Activated naive CD8-positive, alpha-beta T cell treated with anti-CD3 and anti-CD28 coated beads for 36 hours (primary cell): ENCODE data around the gene VASN. TPM values are rescaled to one million over a fixed set of nuclear protein-coding genes. Genes with fewer than 3 reads are reported as not detected.
A peak's percentile ranks its signal among the peaks of the same experiment; 100 is the strongest.
"Not testable (repeated sequence)": the region's sequence is repeated elsewhere in the genome, so short reads cannot be mapped to it uniquely, and the experiment has no call there.

Source experiments
- DNase-seq: peaks from one replicate; pipeline ENCODE4 v3.0.0; 2021
- H3K27ac Mint-ChIP-seq: one replicate; pipeline ENCODE4 v1.8.0; 2022; ENCODE audit warnings: mild to moderate bottlenecking, moderate library complexity, mixed read lengths
- H3K27me3 Mint-ChIP-seq: one replicate; pipeline ENCODE4 v1.8.0; 2022; ENCODE audit warnings: mild to moderate bottlenecking, mixed read lengths
- H3K36me3 Mint-ChIP-seq: one replicate; pipeline ENCODE4 v1.8.0; 2021; ENCODE audit warnings: mild to moderate bottlenecking, mixed read lengths
- H3K4me1 Mint-ChIP-seq: one replicate; pipeline ENCODE4 v1.8.0; 2021; ENCODE audit warnings: mixed read lengths
- H3K4me3 Mint-ChIP-seq: one replicate; pipeline ENCODE4 v1.8.0; 2022; ENCODE audit warnings: mild to moderate bottlenecking, moderate library complexity, mixed read lengths
- H3K9me3 Mint-ChIP-seq: one replicate; pipeline ENCODE4 v1.8.0; 2022; ENCODE audit warnings: mixed read lengths
- total RNA-seq, 2 experiments: library from RNA; stranded (reverse); gene quantifications; one replicate each; pipeline ENCODE4 v1.2.3, GENCODE V29; 2021

The VASN gene
- total RNA-seq, 2 experiments from 2014 or later, result 0.08 TPM; not detected in 1

DNA sequence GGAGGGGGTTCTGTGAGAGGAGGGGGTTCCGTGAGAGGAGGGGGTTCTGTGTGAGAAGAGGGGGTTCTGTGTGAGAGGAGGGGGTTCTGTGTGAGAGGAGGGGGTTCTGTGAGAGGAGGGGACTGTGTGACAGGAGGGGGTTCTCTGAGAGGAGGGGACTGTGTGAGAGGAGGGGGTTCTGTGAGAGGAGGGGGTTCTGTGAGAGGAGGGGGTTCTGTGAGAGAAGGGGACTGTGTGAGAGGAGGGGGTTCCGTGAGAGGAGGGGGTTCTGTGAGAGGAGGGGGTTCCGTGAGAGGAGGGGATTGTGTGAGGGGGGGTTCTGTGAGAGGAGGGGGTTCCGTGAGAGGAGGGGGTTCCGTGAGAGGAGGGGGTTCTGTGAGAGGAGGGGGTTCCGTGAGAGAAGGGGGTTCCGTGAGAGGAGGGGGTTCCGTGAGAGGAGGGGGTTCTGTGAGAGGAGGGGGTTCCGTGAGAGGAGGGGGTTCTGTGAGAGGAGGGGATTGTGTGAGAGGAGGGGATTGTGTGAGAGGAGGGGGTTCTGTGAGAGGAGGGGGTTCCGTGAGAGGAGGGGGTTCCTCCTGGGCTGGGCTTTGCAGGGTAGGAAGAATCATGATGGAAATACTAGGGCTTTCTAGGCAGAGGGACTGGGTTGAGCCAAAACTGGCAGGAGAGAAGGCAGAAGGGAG is 27.2 kb upstream of the VASN start:
- not testable (repeated sequence) for H3K4me3 Mint-ChIP-seq, DNase-seq, H3K27me3 Mint-ChIP-seq, H3K36me3 Mint-ChIP-seq, H3K9me3 Mint-ChIP-seq
- Mint-ChIP-seq H3K4me1 (peaks cover 17% of the 10 kb centered on the region), H3K27ac (peak overlapping the region; percentile 47)

DNA sequence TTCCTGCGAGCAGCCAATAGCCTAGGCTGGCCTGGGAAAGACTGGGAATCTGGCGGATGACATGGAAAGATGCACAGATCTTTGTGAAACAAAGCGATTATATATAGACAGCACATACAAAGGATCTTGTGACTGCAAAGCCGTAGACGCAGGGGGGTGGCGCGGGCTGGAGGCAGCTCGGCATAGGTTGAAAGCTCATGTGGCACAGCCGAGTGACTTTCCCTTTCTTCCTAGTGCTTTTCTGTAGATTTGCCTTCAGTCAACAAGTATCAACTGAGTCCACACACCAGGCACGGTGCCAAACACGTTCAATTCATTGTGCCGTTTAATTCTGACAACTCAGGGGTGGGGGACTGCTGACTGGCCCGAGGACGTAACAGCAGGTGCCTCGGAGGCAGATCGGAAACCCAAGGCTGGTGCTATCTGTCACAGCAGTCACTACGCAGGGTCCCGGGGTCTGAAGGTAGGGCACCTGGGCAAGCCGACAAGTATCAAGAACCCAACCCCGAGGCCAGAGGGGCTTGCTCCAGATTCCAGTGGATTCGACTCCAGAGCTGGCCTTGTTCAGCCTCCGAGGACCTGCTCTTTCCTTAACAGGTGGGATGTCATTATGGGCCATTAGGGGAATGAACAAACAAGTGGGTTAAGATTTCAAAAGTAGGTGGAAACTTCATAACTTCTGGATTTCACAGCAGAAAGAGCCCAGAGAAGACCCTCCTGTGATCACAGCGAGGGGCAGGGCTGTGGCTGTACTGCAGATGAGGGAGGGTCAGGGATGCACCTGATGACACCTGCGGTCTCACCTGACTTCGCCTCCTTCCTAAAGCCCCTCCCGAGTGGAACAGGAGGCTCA is 26.4 kb upstream of the VASN start:
- Mint-ChIP-seq H3K9me3 (no peaks in the 10 kb centered on the region), H3K27ac (peak overlapping the region; percentile 47), H3K27me3 (no peaks in the 10 kb centered on the region), H3K36me3 (peaks cover 9% of the 10 kb centered on the region), H3K4me3 (no peak overlapping the region), H3K4me1 (peaks cover 20% of the 10 kb centered on the region)
- no peak for DNase-seq

DNA sequence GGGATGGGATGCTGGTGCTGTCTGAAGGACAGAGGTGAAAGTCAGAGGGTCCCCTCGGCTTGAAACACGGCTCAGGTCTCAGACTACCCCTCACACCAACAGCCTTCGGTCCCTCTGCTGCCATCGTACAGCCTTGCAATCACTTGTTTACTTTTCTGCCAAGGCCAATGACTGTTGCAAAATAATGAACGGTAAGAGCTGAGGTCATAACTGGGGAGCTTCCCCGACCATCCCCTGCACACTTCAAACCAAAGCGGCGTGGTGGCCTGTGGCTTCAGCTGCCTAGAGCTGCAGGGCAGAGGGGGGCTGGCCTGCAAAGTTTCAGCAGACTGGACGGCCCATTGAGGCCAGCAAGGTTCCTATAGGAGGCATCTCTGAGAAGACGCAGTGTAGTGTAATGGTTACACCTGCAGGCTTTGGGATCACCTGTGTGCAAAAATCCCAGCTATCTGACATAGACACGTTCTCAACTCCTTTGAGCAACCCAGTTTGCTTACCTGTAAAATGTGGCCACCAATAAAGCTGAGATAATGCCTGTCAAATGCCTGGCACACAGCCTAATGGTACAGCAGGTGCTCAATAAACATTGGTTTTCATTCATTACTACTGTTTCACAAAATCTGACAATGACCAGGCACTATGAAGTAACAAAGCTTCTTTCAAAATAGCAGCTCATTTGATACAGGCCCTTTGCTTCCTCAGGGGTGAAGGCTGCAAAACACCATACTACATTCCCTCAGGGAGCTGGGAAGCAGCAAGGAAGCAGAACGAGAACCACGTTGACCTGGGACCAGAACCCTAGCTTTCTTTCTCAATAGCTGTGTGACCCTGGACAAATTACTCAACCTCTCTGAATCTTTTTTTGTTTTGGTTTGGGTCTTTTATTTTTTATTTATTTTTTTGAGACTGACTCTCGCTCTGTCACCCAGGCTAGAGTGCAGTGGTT is 25.5 kb upstream of the VASN start:
- H3K36me3 Mint-ChIP-seq, result peaks cover 15% of the 10 kb centered on the region
- peaks cover 19% of the 10 kb centered on the region for H3K4me1 Mint-ChIP-seq
- H3K9me3 Mint-ChIP-seq, result no peaks in the 10 kb centered on the region
- DNase-seq, result no peak
- no peak overlapping the region for H3K4me3 Mint-ChIP-seq
- H3K27ac Mint-ChIP-seq, result peak overlapping the region; percentile 29
- no peaks in the 10 kb centered on the region for H3K27me3 Mint-ChIP-seq

DNA sequence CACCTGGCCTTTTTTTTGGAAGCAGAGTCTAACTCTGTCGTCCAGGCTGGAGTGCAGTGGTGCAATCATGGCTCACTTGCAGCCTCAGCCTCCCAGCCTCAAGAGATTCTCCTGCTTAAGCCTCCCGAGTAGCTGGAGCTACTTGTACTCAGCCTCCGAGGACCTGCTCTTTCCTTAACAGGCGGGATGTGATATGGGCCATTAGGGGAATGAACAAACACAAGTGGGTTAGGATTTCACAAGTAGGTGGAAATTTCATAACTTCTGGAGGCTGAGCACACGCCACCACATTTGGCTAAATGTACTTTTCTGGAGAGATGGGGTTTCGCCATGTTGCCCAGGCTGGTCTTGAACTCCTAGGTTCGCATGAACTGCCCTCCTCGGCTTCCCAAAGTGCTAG is 24.6 kb upstream of the VASN start:
- no peak overlapping the region for H3K27ac Mint-ChIP-seq
- H3K9me3 Mint-ChIP-seq, result no peaks in the 10 kb centered on the region
- no peak for DNase-seq
- H3K36me3 Mint-ChIP-seq, result peaks cover 16% of the 10 kb centered on the region
- no peak overlapping the region for H3K4me3 Mint-ChIP-seq
- no peaks in the 10 kb centered on the region for H3K27me3 Mint-ChIP-seq
- H3K4me1 Mint-ChIP-seq, result peaks cover 23% of the 10 kb centered on the region

DNA sequence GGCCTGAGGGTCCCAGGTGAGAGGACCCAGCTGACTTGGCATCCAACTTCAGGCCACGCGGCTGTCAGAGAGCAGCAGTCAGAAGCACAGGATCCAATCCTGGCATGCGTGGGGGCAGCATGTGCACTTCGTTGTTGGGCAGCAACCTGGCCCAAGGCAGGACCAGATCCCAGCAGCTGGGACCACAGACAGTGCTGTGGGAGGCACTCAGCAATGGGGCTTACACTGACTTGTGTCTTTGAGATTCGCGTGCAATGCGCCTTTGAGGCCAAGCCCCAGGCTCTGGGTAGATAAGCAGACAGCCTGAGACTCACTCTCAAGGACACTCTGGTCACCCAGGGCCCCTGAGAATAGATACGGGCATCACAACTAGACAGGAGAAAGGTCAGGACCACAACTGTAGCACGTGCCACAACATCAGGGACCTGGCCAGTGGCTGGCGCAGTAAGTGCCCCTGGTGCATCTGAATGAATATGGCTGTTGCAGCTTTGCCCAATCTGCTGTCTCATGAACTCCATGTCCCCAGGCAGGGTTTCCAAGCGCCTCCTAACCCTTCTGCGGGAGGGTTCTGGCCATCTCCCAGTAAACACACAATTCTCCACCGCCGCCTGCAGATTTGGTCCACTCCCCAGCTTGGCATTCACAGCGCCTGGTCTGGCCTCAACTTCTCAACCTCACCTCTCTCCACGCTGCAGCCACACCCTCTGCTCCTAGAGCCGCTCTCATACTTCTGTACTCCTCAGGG is 23.7 kb upstream of the VASN start:
- peaks cover 16% of the 10 kb centered on the region for H3K36me3 Mint-ChIP-seq
- H3K9me3 Mint-ChIP-seq, result no peaks in the 10 kb centered on the region
- H3K27ac Mint-ChIP-seq, result peak overlapping the region; percentile 57
- DNase-seq, result no peak
- H3K4me1 Mint-ChIP-seq, result peaks cover 23% of the 10 kb centered on the region
- peak overlapping the region; percentile 3 for H3K4me3 Mint-ChIP-seq
- H3K27me3 Mint-ChIP-seq, result no peaks in the 10 kb centered on the region

DNA sequence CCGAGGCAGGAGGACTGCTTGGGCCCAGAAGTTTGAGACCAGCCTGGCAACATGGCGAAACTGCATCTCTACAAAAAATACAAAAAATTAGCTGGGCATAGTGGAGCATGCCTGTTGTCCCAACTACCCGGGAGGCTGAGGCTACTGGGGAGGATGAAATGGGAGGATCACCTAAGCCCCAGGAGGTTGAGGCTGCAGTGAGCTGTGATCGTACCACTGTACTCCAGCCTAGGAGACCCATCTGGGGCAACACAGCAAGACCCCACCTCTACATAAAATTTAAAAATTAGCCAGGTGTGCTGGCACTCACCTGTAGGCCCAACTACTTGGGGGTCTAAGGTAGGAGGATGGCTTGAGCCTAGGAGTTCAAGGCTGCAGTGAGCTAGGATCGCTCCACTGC is 22.3 kb upstream of the VASN start:
- Mint-ChIP-seq H3K27ac (no peak overlapping the region), H3K4me3 (peak overlapping the region; percentile 53), H3K9me3 (no peaks in the 10 kb centered on the region), H3K36me3 (peaks cover 14% of the 10 kb centered on the region), H3K4me1 (peaks cover 23% of the 10 kb centered on the region), H3K27me3 (no peaks in the 10 kb centered on the region)
- DNase-seq, result no peak

DNA sequence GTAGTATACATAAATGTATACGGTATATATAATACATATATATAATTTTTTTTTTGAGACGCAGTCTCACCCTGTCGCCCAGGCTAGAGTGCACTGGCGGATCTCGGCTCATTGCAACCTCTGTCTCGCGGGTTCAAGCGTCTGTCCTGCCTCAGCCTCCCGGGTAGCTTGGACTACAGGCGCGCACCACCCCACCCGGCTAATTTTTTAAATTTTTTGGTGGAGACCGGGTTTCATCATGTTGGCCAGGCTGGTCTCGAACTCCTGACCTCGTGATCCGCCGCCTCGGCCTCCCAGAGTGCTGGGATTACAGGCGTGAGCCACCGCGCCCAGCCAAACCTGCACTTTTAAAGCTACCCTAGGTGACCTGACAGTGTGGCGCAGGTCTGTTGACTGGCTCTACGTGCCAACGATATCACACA is 21.3 kb upstream of the VASN start:
- H3K27me3 Mint-ChIP-seq, result no peaks in the 10 kb centered on the region
- no peaks in the 10 kb centered on the region for H3K9me3 Mint-ChIP-seq
- H3K4me1 Mint-ChIP-seq, result peaks cover 20% of the 10 kb centered on the region
- DNase-seq, result no peak
- peak overlapping the region; percentile 92 for H3K27ac Mint-ChIP-seq
- H3K36me3 Mint-ChIP-seq, result peaks cover 15% of the 10 kb centered on the region
- H3K4me3 Mint-ChIP-seq, result peak overlapping the region; percentile 97

DNA sequence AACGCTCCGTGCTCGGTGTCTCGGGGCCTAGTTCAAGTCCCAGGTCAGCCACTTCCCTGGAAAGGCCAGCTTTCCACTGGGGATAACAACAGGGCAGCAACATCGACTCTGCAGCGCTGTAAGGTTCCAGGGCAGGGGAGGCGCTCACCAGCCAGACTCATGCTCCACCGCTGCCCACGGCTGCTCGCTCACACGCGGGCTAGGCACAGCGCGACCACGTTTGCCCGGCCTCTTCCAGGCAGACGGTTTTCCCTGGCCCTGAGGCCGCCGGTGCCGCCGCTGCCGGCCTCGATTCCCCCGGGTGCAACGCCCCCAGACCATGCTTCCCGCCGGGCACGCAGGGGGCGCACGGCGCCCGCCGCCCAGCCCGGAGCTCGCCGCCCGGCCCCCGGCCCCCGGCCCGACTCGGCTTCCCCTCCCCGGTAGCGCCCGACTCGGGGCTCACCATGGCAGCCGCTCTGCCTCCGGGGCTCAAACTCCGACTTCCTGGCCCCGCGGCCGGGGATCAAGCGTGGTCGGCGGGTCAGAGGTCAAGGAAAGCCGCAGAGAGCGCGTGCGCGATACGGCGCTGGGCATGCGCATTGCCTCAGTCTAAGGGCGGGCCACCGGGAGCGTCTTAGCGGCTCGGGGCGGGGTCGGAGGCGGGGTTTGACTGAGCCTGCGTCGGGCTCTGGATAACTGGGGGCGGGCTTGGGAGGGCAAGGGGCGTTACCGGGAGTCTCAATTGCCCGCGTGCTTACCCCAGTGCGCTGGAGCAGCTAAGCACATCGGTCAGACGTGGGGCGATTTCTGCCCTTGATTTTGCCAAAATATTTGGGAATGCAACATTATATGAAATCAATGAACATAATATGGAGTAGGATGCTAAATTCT is 20.6 kb upstream of the VASN start, which contains the start of gene PAM16:
Gene PAM16, minus strand, starts transcription at position 535 of the 873 bp plus-strand sequence. Its CDS starts 87 bp downstream, at position 448.
- Mint-ChIP-seq H3K27ac (peak within 1 kb of the TSS; percentile 92), H3K36me3 (peaks cover 15% of the 10 kb centered on the region), H3K4me3 (peak within 1 kb of the TSS; percentile 97), H3K4me1 (peaks cover 20% of the 10 kb centered on the region), H3K27me3 (no peaks in the 10 kb centered on the region), H3K9me3 (no peaks in the 10 kb centered on the region)
- peak; percentile 98 for DNase-seq

DNA sequence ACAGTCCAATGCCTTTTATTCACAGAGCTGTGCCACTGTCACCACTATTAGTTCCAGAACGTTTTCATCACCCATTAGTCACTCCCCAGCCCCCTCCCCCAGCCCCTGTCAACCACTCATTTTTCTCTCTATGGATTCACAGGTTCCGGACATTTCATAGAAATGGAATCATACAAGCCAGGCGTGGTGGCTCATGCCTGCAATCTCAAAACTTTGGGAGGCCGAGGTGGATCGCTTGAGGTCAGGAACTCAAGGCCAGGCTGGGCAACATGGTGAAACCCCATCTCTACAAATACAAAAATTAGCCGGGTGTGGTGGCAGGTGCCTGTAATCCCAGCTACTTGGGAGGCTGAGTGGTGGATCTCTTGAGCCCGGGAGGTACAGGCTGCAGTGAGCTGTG is 19.8 kb upstream of the VASN start:
- no peak for DNase-seq
- H3K27me3 Mint-ChIP-seq, result no peaks in the 10 kb centered on the region

DNA sequence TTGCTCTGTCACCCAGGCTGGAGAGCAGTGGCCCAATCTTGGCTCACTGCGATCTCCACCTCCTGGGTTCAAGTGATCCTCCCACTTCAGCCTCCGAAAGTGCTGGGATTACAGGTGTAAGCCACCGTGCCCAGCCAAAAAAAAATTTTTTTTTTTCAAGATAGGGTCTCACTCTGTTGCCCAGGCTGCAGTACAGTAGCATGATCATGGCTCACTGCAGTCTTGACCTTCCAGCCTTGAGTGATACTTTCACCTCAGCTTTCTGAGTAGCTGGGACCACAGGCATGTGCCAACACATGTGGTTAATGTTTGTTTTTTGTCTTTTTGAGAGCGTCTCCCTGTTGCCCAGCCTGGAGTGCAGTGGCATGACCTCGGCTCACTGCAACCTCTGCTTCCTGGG is 18.8 kb upstream of the VASN start:
- Mint-ChIP-seq H3K4me1 (peaks cover 12% of the 10 kb centered on the region), H3K27ac (no peak overlapping the region), H3K9me3 (no peaks in the 10 kb centered on the region), H3K4me3 (no peak overlapping the region), H3K36me3 (peaks cover 15% of the 10 kb centered on the region), H3K27me3 (no peaks in the 10 kb centered on the region)
- no peak for DNase-seq

More for the DNA sequence above, 19.8 kb upstream of the VASN start:
- peaks cover 17% of the 10 kb centered on the region for H3K4me1 Mint-ChIP-seq
- H3K36me3 Mint-ChIP-seq, result peaks cover 15% of the 10 kb centered on the region
- H3K27ac Mint-ChIP-seq, result peak overlapping the region; percentile 69
- no peaks in the 10 kb centered on the region for H3K9me3 Mint-ChIP-seq
- peak overlapping the region; percentile 50 for H3K4me3 Mint-ChIP-seq

DNA sequence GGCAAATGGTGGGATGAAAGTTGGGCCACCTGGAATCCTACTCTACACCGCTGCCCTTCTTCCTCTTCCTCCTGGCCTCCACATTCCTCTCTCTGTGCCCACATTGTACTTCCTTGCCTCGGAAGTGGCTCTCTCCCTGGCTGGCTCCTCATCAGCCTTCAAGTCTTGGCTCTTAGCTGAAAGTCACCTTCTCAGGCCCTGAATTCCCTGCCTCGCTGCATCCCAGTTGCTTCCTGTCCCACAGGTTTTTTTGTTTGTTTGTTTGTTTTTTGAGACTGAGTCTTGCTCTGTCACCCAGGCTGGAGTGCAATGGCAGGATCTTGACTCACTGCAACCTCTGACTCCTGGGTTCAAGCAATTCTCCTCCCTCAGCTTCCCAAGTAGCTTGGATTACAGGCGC is 18.0 kb upstream of the VASN start:
- DNase-seq, result no peak
- Mint-ChIP-seq H3K27me3 (no peaks in the 10 kb centered on the region), H3K4me3 (no peak overlapping the region), H3K27ac (no peak overlapping the region), H3K36me3 (peaks cover 11% of the 10 kb centered on the region), H3K9me3 (no peaks in the 10 kb centered on the region), H3K4me1 (peaks cover 8% of the 10 kb centered on the region)

DNA sequence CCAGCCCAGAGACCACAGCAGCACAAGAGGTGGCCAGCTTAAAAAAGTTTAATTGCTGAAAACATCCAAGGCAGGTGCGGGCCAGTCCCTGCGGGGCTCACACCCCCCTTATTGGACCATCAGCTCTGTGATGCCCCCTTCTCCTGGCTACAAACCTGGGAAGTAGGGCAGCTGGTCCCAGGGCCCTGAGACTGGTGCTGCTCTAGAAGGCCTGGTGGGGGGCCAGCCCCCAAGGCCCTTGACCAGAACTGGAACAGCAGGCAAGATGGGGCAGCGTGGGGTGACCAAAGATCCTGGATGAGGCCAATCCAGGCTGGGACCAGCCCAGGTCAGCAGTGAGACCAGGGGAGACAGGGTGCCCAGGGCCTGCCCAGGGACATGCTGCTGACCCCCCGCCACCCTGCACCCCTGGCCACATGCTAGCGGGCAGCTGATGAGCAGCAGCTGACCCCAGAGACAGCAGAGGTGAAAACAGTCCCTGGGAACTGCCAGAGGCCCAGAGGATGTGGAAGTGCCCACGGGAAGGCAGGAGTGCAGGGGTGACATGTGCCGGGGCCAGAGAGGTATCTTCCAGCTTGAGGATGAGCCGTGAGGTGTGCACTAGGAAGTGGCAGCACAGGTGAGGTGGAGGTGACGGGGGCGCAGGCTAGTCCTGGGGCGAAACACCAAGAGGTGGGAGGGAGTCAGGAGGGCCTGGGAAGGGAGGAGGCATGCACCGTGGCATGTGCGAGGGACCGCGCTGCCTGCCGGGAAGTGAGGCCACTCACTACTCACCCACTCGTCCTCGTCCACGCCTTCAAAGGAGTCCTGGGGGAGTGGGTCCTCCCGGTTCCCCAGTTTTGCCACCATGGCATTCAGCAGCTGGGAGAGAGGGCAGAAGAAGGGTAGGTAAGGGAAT is 16.9 kb upstream of the VASN start:
- no peaks in the 10 kb centered on the region for H3K27me3 Mint-ChIP-seq

DNA sequence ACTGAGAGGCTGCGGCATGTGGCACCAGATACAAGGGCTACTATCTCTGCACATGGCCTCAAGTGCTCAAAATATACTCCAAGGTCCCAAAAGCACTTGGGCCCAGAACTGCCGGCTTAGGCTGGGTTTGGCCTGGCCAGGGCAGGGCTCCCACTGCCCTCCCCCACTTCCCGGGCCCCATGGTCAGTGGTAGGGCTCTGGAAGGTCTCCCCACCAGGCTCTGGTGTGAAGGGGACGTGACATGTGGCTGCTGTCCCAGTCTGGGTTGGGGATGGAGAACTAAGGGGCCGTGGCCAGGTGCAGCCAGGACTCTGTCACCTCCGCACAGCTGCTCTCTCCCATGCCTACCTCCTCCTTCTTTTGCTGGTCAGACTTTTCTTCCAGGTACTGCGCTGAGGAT is 14.8 kb upstream of the VASN start:
- H3K27ac Mint-ChIP-seq, result no peak overlapping the region
- no peak for DNase-seq
- H3K27me3 Mint-ChIP-seq, result no peaks in the 10 kb centered on the region
- no peak overlapping the region for H3K4me3 Mint-ChIP-seq
- no peaks in the 10 kb centered on the region for H3K4me1 Mint-ChIP-seq
- no peaks in the 10 kb centered on the region for H3K9me3 Mint-ChIP-seq
- H3K36me3 Mint-ChIP-seq, result peaks cover 9% of the 10 kb centered on the region

More for the DNA sequence above, 16.9 kb upstream of the VASN start:
- Mint-ChIP-seq H3K27ac (no peak overlapping the region), H3K36me3 (peaks cover 14% of the 10 kb centered on the region), H3K4me3 (no peak overlapping the region), H3K9me3 (no peaks in the 10 kb centered on the region), H3K4me1 (peaks cover 5% of the 10 kb centered on the region)
- no peak for DNase-seq
